DND-41 (cell line): Measurements from ENCODE around the gene NOX5.

Source experiments
- CTCF ChIP-seq: IDR thresholded peaks from 2 replicates; pipeline ENCODE4 v1.5.1; 2012; ENCODE audit warnings: borderline replicate concordance, low read length, moderate library complexity, mild to moderate bottlenecking; ENCODE audit not compliant: poor library complexity, severe bottlenecking; ENCODE audit errors: extremely low read depth
- EZH2 ChIP-seq: IDR thresholded peaks from 3 replicates; pipeline ENCODE4 v1.6.1; 2012; ENCODE audit warnings: borderline replicate concordance, low read depth, mild to moderate bottlenecking, moderate library complexity, low read length, inconsistent platforms; ENCODE audit not compliant: severe bottlenecking

- TF ChIP-seq CTCF, result no peak
- no peak for TF ChIP-seq EZH2
Measured at GRCh38 chr15:68972201-68973065, 42.1 kb upstream of the NOX5 start.
